ENCODE results near the gene PPM1A.

The PPM1A gene

DNA sequence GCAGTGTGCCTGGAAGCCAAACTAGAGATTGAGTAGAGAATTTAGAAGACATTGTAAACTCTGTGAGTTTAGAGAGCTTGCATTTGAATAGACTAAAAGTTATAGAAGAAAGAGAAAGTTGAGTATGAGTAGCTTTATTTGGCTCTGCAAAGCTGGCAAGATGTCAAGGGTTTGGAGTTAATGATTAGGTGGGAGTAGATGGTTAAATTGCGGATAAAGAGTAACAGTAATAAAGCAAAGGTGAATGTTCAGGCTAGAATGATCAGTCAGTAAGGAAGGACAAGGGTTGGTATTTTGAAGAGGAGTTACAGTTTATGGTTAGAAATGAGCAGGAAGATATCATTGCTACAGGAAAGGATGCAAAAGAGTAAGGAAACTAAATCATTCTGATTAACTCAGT is 5.2 kb downstream of the PPM1A start:
- Histone ChIP-seq H3K4me3 (ENCODE audit: low read length, poor library complexity, severe bottlenecking) (peak overlapping the region; percentile 77), H3K9me3 (ENCODE audit: insufficient read depth, low read depth, low read length) (no peaks in the 10 kb centered on the region), H3F3A (ENCODE audit: low read depth) (no peaks in the 10 kb centered on the region), H3K4me1 (ENCODE audit: insufficient read depth, low read length, poor library complexity, severe bottlenecking) (peaks cover 77% of the 10 kb centered on the region), H3K36me3 (ENCODE audit: insufficient read depth, low read length) (no peaks in the 10 kb centered on the region), H3K79me2 (ENCODE audit: insufficient read depth, low read length) (peaks cover 93% of the 10 kb centered on the region), H3K9ac (ENCODE audit: low read depth, low read length, poor library complexity, severe bottlenecking) (peak overlapping the region; percentile 80), H3K4me2 (ENCODE audit: low read depth, low read length, poor library complexity, severe bottlenecking) (peak overlapping the region; percentile 91), H3K9me2 (replicated peaks; ENCODE audit: low read depth, low read length) (no peaks in the 10 kb centered on the region), H3K27me3 (ENCODE audit: insufficient read depth, low read length, poor library complexity, severe bottlenecking) (no peaks in the 10 kb centered on the region), H2AFZ (ENCODE audit: low read length) (no peak overlapping the region), H4K20me1 (ENCODE audit: insufficient read depth, low read length, poor library complexity, severe bottlenecking) (peaks cover 88% of the 10 kb centered on the region)
- TF ChIP-seq, protein P1, sequence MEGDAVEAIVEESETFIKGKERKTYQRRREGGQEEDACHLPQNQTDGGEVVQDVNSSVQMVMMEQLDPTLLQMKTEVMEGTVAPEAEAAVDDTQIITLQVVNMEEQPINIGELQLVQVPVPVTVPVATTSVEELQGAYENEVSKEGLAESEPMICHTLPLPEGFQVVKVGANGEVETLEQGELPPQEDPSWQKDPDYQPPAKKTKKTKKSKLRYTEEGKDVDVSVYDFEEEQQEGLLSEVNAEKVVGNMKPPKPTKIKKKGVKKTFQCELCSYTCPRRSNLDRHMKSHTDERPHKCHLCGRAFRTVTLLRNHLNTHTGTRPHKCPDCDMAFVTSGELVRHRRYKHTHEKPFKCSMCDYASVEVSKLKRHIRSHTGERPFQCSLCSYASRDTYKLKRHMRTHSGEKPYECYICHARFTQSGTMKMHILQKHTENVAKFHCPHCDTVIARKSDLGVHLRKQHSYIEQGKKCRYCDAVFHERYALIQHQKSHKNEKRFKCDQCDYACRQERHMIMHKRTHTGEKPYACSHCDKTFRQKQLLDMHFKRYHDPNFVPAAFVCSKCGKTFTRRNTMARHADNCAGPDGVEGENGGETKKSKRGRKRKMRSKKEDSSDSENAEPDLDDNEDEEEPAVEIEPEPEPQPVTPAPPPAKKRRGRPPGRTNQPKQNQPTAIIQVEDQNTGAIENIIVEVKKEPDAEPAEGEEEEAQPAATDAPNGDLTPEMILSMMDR (conservative IDR thresholded peaks at IDR 0.05; ENCODE audit: low read length), result no peak
- TF ChIP-seq EZH2phosphoT487 (IDR thresholded peaks at IDR 0.05; ENCODE audit: borderline replicate concordance), result no peak

DNA sequence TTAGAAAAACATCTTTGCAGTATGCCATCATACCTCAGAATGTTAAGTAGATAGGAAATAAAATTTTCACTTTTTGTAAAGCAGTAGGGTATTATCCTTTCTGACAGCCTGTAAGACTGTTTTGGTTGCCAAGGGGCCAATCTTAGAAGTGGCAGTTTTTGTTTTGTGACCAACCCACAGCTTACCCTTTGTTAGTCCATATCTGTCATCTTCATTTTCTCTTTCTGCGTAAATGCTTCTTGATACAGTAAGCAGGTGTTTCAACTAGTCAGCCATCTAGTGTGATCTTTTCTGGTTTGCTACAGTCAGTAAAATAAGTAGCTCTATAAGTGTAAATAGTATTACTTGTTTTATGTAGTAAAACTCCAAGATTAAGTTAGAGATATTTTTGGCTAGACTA is 8.8 kb downstream of the PPM1A start:
- Histone ChIP-seq H3K9me2 (replicated peaks; ENCODE audit: low read depth, low read length) (no peaks in the 10 kb centered on the region), H3K79me2 (ENCODE audit: insufficient read depth, low read length) (peaks cover 97% of the 10 kb centered on the region), H3K9ac (ENCODE audit: low read depth, low read length, poor library complexity, severe bottlenecking) (peak overlapping the region; percentile 19)

DNA sequence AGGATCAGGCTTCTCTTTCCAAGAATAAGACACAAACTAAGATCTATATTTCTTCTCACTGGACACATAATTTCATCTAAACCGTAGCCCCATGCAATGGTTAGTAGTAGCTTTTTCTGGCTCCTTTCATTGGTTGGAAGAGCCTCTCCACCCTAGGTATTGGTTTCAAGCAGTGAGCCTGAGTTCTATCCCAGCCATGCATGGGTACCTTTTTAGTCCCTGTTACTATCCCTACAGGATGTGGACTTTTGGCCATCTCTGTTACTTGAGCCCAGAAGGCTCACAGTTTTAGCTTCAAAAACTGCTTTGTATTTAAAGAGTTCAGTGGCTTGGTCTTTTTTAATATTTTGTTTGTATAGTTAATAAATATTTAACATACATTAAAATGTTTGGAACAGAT is 16.1 kb downstream of the PPM1A start:
- Histone ChIP-seq H3K9me2 (replicated peaks; ENCODE audit: low read depth, low read length) (no peaks in the 10 kb centered on the region), H3F3A (ENCODE audit: low read depth) (no peaks in the 10 kb centered on the region), H3K4me3 (ENCODE audit: low read length, poor library complexity, severe bottlenecking) (no peak overlapping the region), H3K9me3 (ENCODE audit: insufficient read depth, low read depth, low read length) (peaks cover 3% of the 10 kb centered on the region), H3K36me3 (ENCODE audit: insufficient read depth, low read length) (no peaks in the 10 kb centered on the region), H3K27me3 (ENCODE audit: insufficient read depth, low read length, poor library complexity, severe bottlenecking) (no peaks in the 10 kb centered on the region), H4K20me1 (ENCODE audit: insufficient read depth, low read length, poor library complexity, severe bottlenecking) (peaks cover 57% of the 10 kb centered on the region), H3K9ac (ENCODE audit: low read depth, low read length, poor library complexity, severe bottlenecking) (no peak overlapping the region), H3K4me1 (ENCODE audit: insufficient read depth, low read length, poor library complexity, severe bottlenecking) (no peaks in the 10 kb centered on the region), H2AFZ (ENCODE audit: low read length) (no peak overlapping the region), H3K4me2 (ENCODE audit: low read depth, low read length, poor library complexity, severe bottlenecking) (no peak overlapping the region), H3K79me2 (ENCODE audit: insufficient read depth, low read length) (peaks cover 97% of the 10 kb centered on the region)
- TF ChIP-seq, protein P1 (conservative IDR thresholded peaks at IDR 0.05; ENCODE audit: low read length), result no peak
- no peak for TF ChIP-seq EZH2phosphoT487 (IDR thresholded peaks at IDR 0.05; ENCODE audit: borderline replicate concordance)

More for the DNA sequence above, 8.8 kb downstream of the PPM1A start:
- Histone ChIP-seq H3K36me3 (ENCODE audit: insufficient read depth, low read length) (no peaks in the 10 kb centered on the region), H3K27me3 (ENCODE audit: insufficient read depth, low read length, poor library complexity, severe bottlenecking) (no peaks in the 10 kb centered on the region), H4K20me1 (ENCODE audit: insufficient read depth, low read length, poor library complexity, severe bottlenecking) (peaks cover 89% of the 10 kb centered on the region), H3K9me3 (ENCODE audit: insufficient read depth, low read depth, low read length) (no peaks in the 10 kb centered on the region), H2AFZ (ENCODE audit: low read length) (no peak overlapping the region), H3F3A (ENCODE audit: low read depth) (no peaks in the 10 kb centered on the region), H3K4me2 (ENCODE audit: low read depth, low read length, poor library complexity, severe bottlenecking) (peak overlapping the region; percentile 59), H3K4me3 (ENCODE audit: low read length, poor library complexity, severe bottlenecking) (peak overlapping the region; percentile 27), H3K4me1 (ENCODE audit: insufficient read depth, low read length, poor library complexity, severe bottlenecking) (peaks cover 53% of the 10 kb centered on the region)
- TF ChIP-seq, protein P1 (conservative IDR thresholded peaks at IDR 0.05; ENCODE audit: low read length), result no peak
- TF ChIP-seq EZH2phosphoT487 (IDR thresholded peaks at IDR 0.05; ENCODE audit: borderline replicate concordance), result no peak

Measured in Loucy (cell line).